ENCODE data around the gene ZW10.

ZW10 gene

GRCh38 chr11:113695207-113695606, 78.3 kb downstream of the ZW10 start:
- DNase-seq = peak; percentile 41

- DNase-seq = no peak
These were observed 79.1 kb downstream of the ZW10 start for GRCh38 chr11:113694390-113694789.

GRCh38 chr11:113693030-113693429, 80.5 kb downstream of the ZW10 start:
- no peak for DNase-seq

GRCh38 chr11:113690619-113691569, 82.6 kb downstream of the ZW10 start:
- DNase-seq = peak; percentile 34

GRCh38 chr11:113689768-113690618, 83.5 kb downstream of the ZW10 start:
- DNase-seq = no peak

- no peak for DNase-seq
These were observed 87.7 kb downstream of the ZW10 start for GRCh38 chr11:113685654-113686359.

- no peak for DNase-seq
These were observed 89.0 kb downstream of the ZW10 start for GRCh38 chr11:113684496-113684895.

- no peak for DNase-seq
These were observed 89.9 kb downstream of the ZW10 start for GRCh38 chr11:113683481-113684046.
